Duodenal mucosa (tissue), 2 donors: Measurements from ENCODE around the gene EXOSC5.
"Not testable (repeated sequence)": the region's sequence is repeated elsewhere in the genome, so short reads cannot be mapped to it uniquely, and the experiment has no call there.

ENCODE experiments used
- H3K27ac ChIP-seq: one replicate; pipeline ENCODE4 v1.7.0; 2013; ENCODE audit warnings: low read depth, low read length
- H3K27me3 ChIP-seq, 2 donors: one replicate each; pipeline ENCODE4 v1.7.0; 2013; ENCODE audit warnings: low read length in 2 of 2, control low read depth in 1 of 2; ENCODE audit not compliant: insufficient read depth in 2 of 2, control insufficient read depth in 1 of 2
- H3K36me3 ChIP-seq, 2 donors: one replicate each; pipeline ENCODE4 v1.7.0; 2013; ENCODE audit warnings: low read length in 2 of 2, control low read depth in 1 of 2; ENCODE audit not compliant: insufficient read depth in 2 of 2, control insufficient read depth in 1 of 2
- H3K4me1 ChIP-seq, 2 donors: one replicate each; pipeline ENCODE4 v1.7.0; 2013; ENCODE audit warnings: low read length in 2 of 2, control low read depth in 1 of 2; ENCODE audit not compliant: insufficient read depth in 2 of 2, control insufficient read depth in 1 of 2
- H3K4me3 ChIP-seq, 2 donors: one replicate each; pipeline ENCODE4 v1.7.0; 2013; ENCODE audit warnings: low read length in 2 of 2, low read depth in 1 of 2
- H3K9ac ChIP-seq, 2 donors: one replicate each; pipeline ENCODE4 v1.7.0; 2013; ENCODE audit warnings: low read length in 2 of 2, low read depth in 1 of 2
- H3K9me3 ChIP-seq, 2 donors: one replicate each; pipeline ENCODE4 v1.7.0; 2013; ENCODE audit warnings: low read length in 2 of 2, control low read depth in 1 of 2; ENCODE audit not compliant: control insufficient read depth in 1 of 2

The EXOSC5 gene

DNA sequence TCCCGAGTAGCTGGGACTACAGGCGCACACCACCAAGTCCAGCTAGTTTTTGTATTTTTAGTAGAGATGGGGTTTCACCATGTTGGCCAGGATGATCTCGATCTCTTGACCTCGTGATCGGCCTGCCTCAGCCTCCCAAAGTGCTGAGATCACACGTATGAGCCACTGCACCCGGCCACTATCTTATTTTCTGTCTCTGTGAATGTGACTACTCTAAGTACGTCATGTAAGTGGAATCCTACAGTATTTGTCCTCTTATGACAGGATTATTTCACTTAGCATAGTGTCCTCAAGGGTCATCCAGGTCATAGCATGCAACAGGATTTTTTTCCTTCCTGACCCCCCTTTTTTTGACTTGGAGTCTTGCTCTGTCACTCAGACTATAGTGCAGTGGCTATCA, 25.6 kb downstream of the EXOSC5 start:
- H3K4me1 ChIP-seq: peaks cover 5 to 10% of the 10 kb centered on the region in 2 donors
- no peaks in the 10 kb centered on the region for H3K36me3 ChIP-seq
- H3K27me3 ChIP-seq: no peaks in the 10 kb centered on the region
- no peak overlapping the region for H3K9ac ChIP-seq
- H3K9me3 ChIP-seq: no peaks in the 10 kb centered on the region
- H3K27ac ChIP-seq: no peak overlapping the region
- H3K4me3 ChIP-seq: no peak overlapping the region

DNA sequence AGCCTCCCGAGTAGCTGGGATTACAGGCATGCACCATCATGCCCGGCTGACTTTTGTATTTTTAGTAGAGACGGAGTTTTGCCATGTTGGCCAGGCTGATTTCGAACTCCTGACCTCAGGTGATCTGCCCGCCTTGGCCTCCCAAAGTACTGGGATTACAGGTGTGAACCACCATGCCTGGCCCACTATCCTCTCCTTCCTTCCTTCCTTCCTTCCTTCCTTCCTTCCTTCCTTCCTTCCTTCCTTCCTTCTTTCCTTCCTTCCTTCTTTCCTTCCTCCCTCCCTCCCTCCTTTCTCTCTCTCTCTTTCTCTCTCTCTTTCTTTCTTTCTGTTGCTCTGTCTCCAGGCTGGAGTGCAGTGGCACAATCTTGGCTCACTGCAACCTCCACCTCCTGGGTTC, 26.0 kb downstream of the EXOSC5 start:
- not testable (repeated sequence) for H3K27me3 ChIP-seq, H3K4me3 ChIP-seq, H3K9ac ChIP-seq, H3K27ac ChIP-seq, H3K9me3 ChIP-seq, H3K4me1 ChIP-seq, H3K36me3 ChIP-seq

GRCh38 chr19:41369769-41370168, 27.4 kb downstream of the EXOSC5 start:
- Histone ChIP-seq H3K36me3 (no peaks in the 10 kb centered on the region), H3K9me3 (no peaks in the 10 kb centered on the region), H3K27me3 (no peaks in the 10 kb centered on the region)

DNA sequence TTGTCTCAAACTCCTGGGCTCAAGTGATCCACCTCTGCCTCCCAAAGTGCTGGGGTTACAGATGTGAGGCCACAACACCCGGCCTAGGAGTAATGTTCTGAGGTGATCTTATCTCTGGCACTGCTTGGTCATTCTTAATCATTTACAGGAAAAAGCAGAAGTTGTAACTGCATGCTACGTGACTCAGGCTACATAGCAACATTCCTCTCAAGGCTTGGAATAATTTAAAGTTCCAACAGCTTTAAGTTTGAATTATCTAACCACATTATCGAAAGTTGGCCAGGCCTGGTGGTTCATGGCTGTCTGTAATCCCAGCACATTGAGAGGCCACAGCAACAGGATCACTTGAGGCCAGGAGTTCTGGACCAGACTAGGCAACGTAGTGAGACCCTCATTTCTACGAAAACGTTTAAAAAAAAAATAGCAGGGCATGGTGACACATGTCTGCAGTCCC, 29.3 kb downstream of the EXOSC5 start:
- Histone ChIP-seq H3K9me3 (no peaks in the 10 kb centered on the region), H3K36me3 (no peaks in the 10 kb centered on the region), H3K4me3 (no peak overlapping the region), H3K9ac (no peak overlapping the region), H3K4me1 (peaks cover 13 to 20% of the 10 kb centered on the region in 2 donors), H3K27ac (no peak overlapping the region), H3K27me3 (no peaks in the 10 kb centered on the region)

More at GRCh38 chr19:41369769-41370168, 27.4 kb downstream of the EXOSC5 start:
- H3K4me1 ChIP-seq: peaks cover 4 to 9% of the 10 kb centered on the region in 2 donors
- H3K27ac ChIP-seq: no peak overlapping the region
- no peak overlapping the region for H3K4me3 ChIP-seq
- H3K9ac ChIP-seq: no peak overlapping the region

DNA sequence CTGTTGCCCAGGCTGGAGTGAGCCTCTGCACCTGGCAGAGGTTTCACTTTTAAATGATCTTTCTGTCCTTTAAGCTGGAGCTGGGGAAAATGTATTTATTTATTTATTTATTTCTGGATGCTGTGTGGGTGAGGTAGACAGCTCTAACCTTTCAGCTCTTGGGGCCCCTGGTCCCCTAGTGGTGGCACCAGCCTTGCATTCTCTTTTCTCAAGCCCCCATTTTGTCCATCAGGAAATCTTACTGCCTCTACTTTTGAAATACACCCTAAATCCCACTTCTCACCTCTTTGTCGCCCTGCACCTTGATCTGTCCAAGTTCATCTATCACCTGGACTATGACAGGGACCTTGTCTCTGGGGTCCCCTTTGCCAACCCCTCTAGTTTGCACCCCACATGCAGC, 31.1 kb downstream of the EXOSC5 start:
- no peak overlapping the region for H3K9ac ChIP-seq
- peaks cover 20% of the 10 kb centered on the region in 2 donors for H3K4me1 ChIP-seq
- no peak overlapping the region for H3K27ac ChIP-seq
- H3K4me3 ChIP-seq: no peak overlapping the region
- no peaks in the 10 kb centered on the region for H3K9me3 ChIP-seq
- no peaks in the 10 kb centered on the region for H3K27me3 ChIP-seq
- no peaks in the 10 kb centered on the region for H3K36me3 ChIP-seq

DNA sequence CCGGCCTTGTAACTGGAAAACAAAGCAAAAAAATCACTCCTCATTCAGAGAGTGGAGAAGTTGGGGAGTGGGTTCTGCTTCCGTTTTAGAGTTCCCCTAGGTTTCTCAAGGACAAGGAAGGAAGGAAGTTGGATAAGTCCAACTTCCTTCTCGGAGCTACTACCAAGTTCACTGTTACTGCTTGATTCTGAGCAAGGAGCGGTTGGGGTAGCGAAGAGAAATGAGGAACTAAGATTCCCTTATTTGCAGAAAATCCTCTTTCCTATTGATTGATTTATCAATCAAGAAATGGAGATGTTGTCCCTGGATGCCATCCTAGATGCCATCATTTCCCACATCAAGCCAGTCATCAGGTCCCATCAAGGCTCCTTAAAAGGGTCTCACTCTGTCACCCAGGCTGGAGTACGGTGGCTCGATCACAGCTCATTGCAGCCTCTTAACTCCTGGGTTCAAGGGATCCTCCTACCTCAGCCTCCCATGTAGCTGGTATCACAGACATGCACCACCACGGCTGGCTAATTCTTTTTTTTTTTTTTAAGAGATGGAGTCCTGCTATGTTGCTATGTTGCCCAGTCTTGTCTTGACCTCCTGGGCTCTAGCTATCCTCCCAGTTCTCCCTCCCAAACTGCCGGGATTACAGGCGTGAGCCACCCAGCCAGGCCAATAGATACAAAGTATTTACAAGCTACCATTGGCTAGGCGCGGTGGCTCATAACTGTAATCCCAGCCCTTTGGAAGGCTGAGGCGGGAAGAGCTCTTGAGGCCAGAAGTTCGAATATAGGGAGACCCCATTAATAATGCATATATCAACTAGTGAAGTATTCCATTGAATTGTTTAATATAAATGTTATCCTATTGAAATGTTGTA, 32.4 kb downstream of the EXOSC5 start:
- H3K4me1 ChIP-seq: peaks cover 20% of the 10 kb centered on the region in 2 donors
- peak overlapping the region; percentile 97 for H3K27ac ChIP-seq
- H3K9ac ChIP-seq: peak overlapping the region; percentile 78 to 89
- no peaks in the 10 kb centered on the region for H3K36me3 ChIP-seq
- peak overlapping the region; percentile 88 to 95 for H3K4me3 ChIP-seq
- no peaks in the 10 kb centered on the region for H3K27me3 ChIP-seq
- H3K9me3 ChIP-seq: no peaks in the 10 kb centered on the region

DNA sequence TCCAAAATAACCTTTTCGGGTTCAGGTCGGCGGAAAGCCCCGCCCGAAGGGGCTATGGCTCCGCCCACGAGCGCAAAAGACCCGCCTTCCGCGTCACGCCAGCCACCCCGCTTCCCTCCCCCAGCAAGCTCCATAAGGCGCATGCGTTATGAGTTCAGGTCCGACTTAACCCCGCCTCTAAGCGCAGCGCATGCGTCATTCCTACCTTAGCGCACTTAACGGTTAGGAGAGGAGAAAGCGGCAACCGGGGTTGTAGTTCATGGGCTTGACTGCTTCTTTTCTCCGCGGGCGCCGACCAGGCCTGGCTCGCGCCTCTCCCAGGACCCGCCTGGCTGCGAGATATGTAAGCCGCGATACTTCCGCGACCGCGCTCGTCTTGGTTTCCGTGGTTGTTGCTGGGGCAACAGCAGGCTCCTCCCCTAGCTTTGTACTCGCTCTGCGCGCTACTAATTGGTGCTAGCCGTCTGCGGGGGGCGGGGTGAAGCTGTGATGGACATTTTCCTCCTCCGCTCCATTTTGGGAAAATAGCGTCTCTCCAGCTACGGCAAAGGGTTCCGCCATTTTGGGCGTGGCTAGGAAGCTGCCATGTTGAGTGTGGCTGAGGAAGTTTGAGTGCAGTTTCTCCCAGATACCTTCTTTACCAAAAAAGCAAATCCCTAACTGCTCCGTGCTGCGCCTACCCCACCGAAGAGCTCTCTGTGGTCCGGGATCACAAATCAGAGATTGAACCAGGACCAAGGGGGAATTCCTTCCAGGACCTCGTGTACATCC, 33.2 kb downstream of the EXOSC5 start, which contains the start of gene B9D2:
Gene B9D2 (minus strand): TSS at position 397 of the 771 bp plus-strand sequence. CDS start 630 bp downstream, outside the sequence.
- H3K9me3 ChIP-seq: no peaks in the 10 kb centered on the region
- H3K27me3 ChIP-seq: no peaks in the 10 kb centered on the region
- H3K9ac ChIP-seq: peak within 1 kb of the TSS; percentile 78 to 89
- peak within 1 kb of the TSS; percentile 88 to 95 for H3K4me3 ChIP-seq
- H3K36me3 ChIP-seq: no peaks in the 10 kb centered on the region
- peaks cover 20% of the 10 kb centered on the region in 2 donors for H3K4me1 ChIP-seq
- H3K27ac ChIP-seq: peak within 1 kb of the TSS; percentile 97

DNA sequence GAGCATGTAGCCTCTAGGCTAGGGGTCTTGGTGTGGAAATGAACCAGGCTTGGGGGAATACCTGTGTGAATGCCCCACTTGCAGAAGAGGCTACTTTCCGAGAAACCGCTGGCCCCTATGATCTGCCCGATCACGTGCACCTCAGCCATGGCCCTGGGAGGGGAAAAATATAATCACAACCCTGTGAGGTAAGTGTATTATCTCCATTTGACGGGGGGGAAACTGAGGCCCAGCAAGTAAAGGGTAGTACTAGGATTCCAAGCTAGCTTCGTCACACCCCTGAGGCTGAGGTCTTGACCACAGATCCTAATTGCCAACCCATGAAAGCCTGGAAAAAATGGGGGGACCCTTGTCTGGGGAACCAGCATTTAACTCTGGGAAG, 33.8 kb downstream of the EXOSC5 start:
- Histone ChIP-seq H3K4me1 (peaks cover 20% of the 10 kb centered on the region in 2 donors), H3K36me3 (no peaks in the 10 kb centered on the region), H3K9ac (peak overlapping the region; percentile 78 to 89), H3K4me3 (peak overlapping the region; percentile 88 to 95), H3K27ac (peak overlapping the region; percentile 97), H3K9me3 (no peaks in the 10 kb centered on the region), H3K27me3 (no peaks in the 10 kb centered on the region)

DNA sequence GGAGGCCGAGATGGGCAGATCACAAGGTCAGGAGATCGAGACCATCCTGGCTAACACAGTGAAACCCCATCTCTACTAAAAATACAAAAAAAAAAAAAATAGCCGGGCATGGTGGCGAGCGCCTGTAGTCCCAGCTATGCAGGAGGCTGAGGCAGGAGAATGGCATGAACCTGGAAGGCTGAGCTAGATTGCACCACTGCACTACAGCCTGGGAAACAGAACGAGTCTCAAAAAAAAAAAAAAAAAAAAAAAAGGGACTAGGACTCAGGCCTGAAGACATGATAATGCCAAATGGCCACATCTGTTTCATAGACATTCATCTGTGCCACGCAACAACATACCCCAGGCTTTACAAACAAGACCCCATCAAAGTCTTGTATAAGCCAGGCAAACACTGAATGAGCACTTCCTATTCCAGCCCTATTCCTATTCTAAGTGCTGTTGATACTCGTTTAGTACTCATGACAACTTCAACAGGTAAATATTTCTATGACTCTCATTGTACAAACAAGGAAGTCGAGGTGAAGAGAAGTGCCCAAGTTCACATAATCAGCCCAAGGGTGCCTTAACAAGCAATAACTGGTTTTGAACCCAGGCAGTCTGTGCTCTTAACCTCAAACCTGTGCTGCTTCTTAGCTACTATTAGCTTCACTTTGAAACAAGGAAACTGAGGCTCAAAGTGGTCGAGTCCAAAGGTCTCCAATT, 34.9 kb downstream of the EXOSC5 start:
- Histone ChIP-seq H3K27ac (no peak overlapping the region), H3K9ac (peak overlapping the region in 1 of 2 donors; percentile 8), H3K4me1 (peaks cover 18 to 20% of the 10 kb centered on the region in 2 donors), H3K4me3 (no peak overlapping the region), H3K9me3 (no peaks in the 10 kb centered on the region), H3K36me3 (no peaks in the 10 kb centered on the region), H3K27me3 (no peaks in the 10 kb centered on the region)
